ENCODE data around the gene TOMM6. TPM values are rescaled to one million over a fixed set of nuclear protein-coding genes. Genes with fewer than 3 reads are reported as not detected.

TOMM6 gene
- total RNA-seq, 2 donors from 2014 or later: 207 to 212 TPM

GRCh38 chr6:41799559-41799911 is 12.0 kb downstream of the TOMM6 start:
- no peaks in the 10 kb centered on the region for H3K9me3 ChIP-seq (ENCODE audit: control insufficient read depth, low read length)

GRCh38 chr6:41801380-41801779 is 13.9 kb downstream of the TOMM6 start:
- Histone ChIP-seq H3K27me3 (ENCODE audit: control insufficient read depth, insufficient read depth, low read length, poor library complexity, severe bottlenecking) (no peaks in the 10 kb centered on the region), H3K27ac (ENCODE audit: low read depth, low read length) (no peak overlapping the region), H3K36me3 (ENCODE audit: control insufficient read depth, insufficient read depth, low read length) (peaks cover 18% of the 10 kb centered on the region), H3K4me3 (ENCODE audit: low read length) (no peak overlapping the region), H3K9me3 (ENCODE audit: control insufficient read depth, low read length) (no peaks in the 10 kb centered on the region), H3K4me1 (ENCODE audit: control insufficient read depth, insufficient read depth, low read length) (no peaks in the 10 kb centered on the region), H3K9ac (ENCODE audit: extremely low read depth, low read length, poor library complexity, severe bottlenecking) (no peak overlapping the region)
- Mint-ChIP-seq H3K27ac (no peak overlapping the region), H3K9me3 (no peaks in the 10 kb centered on the region), H3K4me3 (no peak overlapping the region), H3K27me3 (ENCODE audit: insufficient read depth) (no peaks in the 10 kb centered on the region), H3K36me3 (ENCODE audit: low read depth) (peaks cover 17% of the 10 kb centered on the region), H3K4me1 (no peaks in the 10 kb centered on the region)
- peak; percentile 49 for DNase-seq
- WGBS, 2 experiments (ENCODE audit: insufficient coverage in 1 of 2, insufficient read length in 1 of 2): 78% methylated on average over 2 of the region's 2 CpGs; no CpG with 5 or more reads in 1 of the 2 experiments
- TF ChIP-seq, protein P1, sequence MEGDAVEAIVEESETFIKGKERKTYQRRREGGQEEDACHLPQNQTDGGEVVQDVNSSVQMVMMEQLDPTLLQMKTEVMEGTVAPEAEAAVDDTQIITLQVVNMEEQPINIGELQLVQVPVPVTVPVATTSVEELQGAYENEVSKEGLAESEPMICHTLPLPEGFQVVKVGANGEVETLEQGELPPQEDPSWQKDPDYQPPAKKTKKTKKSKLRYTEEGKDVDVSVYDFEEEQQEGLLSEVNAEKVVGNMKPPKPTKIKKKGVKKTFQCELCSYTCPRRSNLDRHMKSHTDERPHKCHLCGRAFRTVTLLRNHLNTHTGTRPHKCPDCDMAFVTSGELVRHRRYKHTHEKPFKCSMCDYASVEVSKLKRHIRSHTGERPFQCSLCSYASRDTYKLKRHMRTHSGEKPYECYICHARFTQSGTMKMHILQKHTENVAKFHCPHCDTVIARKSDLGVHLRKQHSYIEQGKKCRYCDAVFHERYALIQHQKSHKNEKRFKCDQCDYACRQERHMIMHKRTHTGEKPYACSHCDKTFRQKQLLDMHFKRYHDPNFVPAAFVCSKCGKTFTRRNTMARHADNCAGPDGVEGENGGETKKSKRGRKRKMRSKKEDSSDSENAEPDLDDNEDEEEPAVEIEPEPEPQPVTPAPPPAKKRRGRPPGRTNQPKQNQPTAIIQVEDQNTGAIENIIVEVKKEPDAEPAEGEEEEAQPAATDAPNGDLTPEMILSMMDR (conservative IDR thresholded peaks at IDR 0.05): peak; percentile 74

More at GRCh38 chr6:41799559-41799911, 12.0 kb downstream of the TOMM6 start:
- no peaks in the 10 kb centered on the region for H3K4me1 Mint-ChIP-seq
- no peaks in the 10 kb centered on the region for H3K27me3 ChIP-seq (ENCODE audit: control insufficient read depth, insufficient read depth, low read length, poor library complexity, severe bottlenecking)
- peaks cover 29% of the 10 kb centered on the region for H3K36me3 ChIP-seq (ENCODE audit: control insufficient read depth, insufficient read depth, low read length)
- H3K4me1 ChIP-seq (ENCODE audit: control insufficient read depth, insufficient read depth, low read length): no peaks in the 10 kb centered on the region
- H3K36me3 Mint-ChIP-seq (ENCODE audit: low read depth): peaks cover 9% of the 10 kb centered on the region
- WGBS, 2 experiments (ENCODE audit: insufficient coverage in 1 of 2, insufficient read length in 1 of 2): 89 to 100% methylated on average over 1 to 2 of the region's 2 CpGs
- peak; percentile 11 for DNase-seq
- TF ChIP-seq, protein P1 (conservative IDR thresholded peaks at IDR 0.05): no peak
- no peak overlapping the region for H3K27ac ChIP-seq (ENCODE audit: low read depth, low read length)
- H3K9ac ChIP-seq (ENCODE audit: extremely low read depth, low read length, poor library complexity, severe bottlenecking): no peak overlapping the region
- no peak overlapping the region for H3K4me3 ChIP-seq (ENCODE audit: low read length)
- no peak overlapping the region for H3K4me3 Mint-ChIP-seq
- no peaks in the 10 kb centered on the region for H3K9me3 Mint-ChIP-seq
- H3K27ac Mint-ChIP-seq: no peak overlapping the region
- no peaks in the 10 kb centered on the region for H3K27me3 Mint-ChIP-seq (ENCODE audit: insufficient read depth)

GRCh38 chr6:41805830-41806774 is 18.6 kb downstream of the TOMM6 start:
- Mint-ChIP-seq H3K9me3 (no peaks in the 10 kb centered on the region), H3K4me3 (no peak overlapping the region), H3K27ac (no peak overlapping the region), H3K36me3 (ENCODE audit: low read depth) (peaks cover 10% of the 10 kb centered on the region), H3K4me1 (no peaks in the 10 kb centered on the region), H3K27me3 (ENCODE audit: insufficient read depth) (no peaks in the 10 kb centered on the region)
- H3K9me3 ChIP-seq (ENCODE audit: control insufficient read depth, low read length): no peaks in the 10 kb centered on the region
- H3K4me1 ChIP-seq (ENCODE audit: control insufficient read depth, insufficient read depth, low read length): no peaks in the 10 kb centered on the region
- 93 to 94% methylated on average over 53 to 74 of the region's 74 CpGs for WGBS, 2 experiments (ENCODE audit: insufficient coverage in 1 of 2, insufficient read length in 1 of 2)
- H3K36me3 ChIP-seq (ENCODE audit: control insufficient read depth, insufficient read depth, low read length): peaks cover 6% of the 10 kb centered on the region
- DNase-seq: no peak
- H3K27ac ChIP-seq (ENCODE audit: low read depth, low read length): no peak overlapping the region
- no peaks in the 10 kb centered on the region for H3K27me3 ChIP-seq (ENCODE audit: control insufficient read depth, insufficient read depth, low read length, poor library complexity, severe bottlenecking)
- H3K9ac ChIP-seq (ENCODE audit: extremely low read depth, low read length, poor library complexity, severe bottlenecking): no peak overlapping the region
- TF ChIP-seq, protein P1 (conservative IDR thresholded peaks at IDR 0.05): no peak
- no peak overlapping the region for H3K4me3 ChIP-seq (ENCODE audit: low read length)

Measured in endodermal cell (in vitro differentiated cells).